ENCODE measurements around the gene FBXL7. TPM values are rescaled to one million over a fixed set of nuclear protein-coding genes. Genes with fewer than 3 reads are reported as not detected.

Gene FBXL7
- total and polyA plus RNA-seq, 2 of the 8 experiments (the other 6 are each of a cell fraction or from before 2014, with no cell fraction given): 17.7 to 17.8 TPM

DNA sequence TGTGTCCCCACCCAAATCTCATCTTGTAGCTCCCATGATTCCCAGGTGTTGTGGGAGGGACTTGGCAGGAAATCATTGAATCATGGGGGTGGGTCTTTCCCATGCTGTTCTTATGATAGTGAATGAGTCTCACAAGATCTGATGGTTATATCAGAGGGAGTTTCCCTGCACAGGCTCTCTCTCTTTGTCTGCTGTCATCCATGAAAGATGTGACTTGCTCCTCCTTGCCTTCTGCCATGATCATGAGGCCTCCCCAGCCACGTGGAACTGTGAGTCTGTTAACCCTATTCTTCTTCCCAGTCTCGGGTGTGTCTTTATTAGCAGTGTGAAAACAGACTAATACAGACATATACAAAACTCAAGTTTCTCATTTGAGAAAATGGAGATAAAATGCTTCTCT, 139.3 kb downstream of the FBXL7 start:
- no peak overlapping the region for H3K9ac ChIP-seq (replicated peaks in 1 of 4; ENCODE audit: extremely low read depth in 1 of 4, low read depth in 3 of 4, low read length in 3 of 4)
- DNase-seq (ENCODE audit: low read depth in 1 of 2, low spot score in 2 of 2): no peak
- peaks cover 0 to 16% of the 10 kb centered on the region in 2 experiments; a peak in 3 of 4 replicates for H3K79me2 ChIP-seq (ENCODE audit: control insufficient read depth in 1 of 2, insufficient read depth in 2 of 2, low read length in 2 of 2)
- no peak overlapping the region for H3K23ac ChIP-seq (ENCODE audit: insufficient read length)
- no peaks in the 10 kb centered on the region for H3K9me3 ChIP-seq (ENCODE audit: insufficient read depth in 2 of 2, low read depth in 1 of 2, low read length in 1 of 2)
- H4K91ac ChIP-seq (replicated peaks; ENCODE audit: insufficient read length, low read length): no peak overlapping the region
- WGBS, 2 experiments (ENCODE audit: extremely low coverage in 1 of 2, insufficient coverage in 1 of 2, insufficient read length in 1 of 2, insufficient replicate concordance in 2 of 2, low coverage in 1 of 2, low lambda C conversion rate in 2 of 2, missing lambda C conversion rate in 1 of 2): 100% methylated on average over 2 of the region's 2 CpGs; no CpG with 5 or more reads in 1 of the 2 experiments
- no peak for FAIRE-seq
- no peak overlapping the region for H4K5ac ChIP-seq (ENCODE audit: insufficient read length, low read depth, low read length)
- TF ChIP-seq SUZ12 (IDR thresholded peaks at IDR 0.05; ENCODE audit: low read length) (no peak), FOSL1 (IDR thresholded peaks at IDR 0.05; ENCODE audit: insufficient read depth, low read depth, low read length) (no peak)
- H3K79me1 ChIP-seq (ENCODE audit: low read depth, low read length): no peaks in the 10 kb centered on the region; the same call in 1 of the 2 replicates
- no peak overlapping the region for H3K14ac ChIP-seq (ENCODE audit: insufficient read length)
- H3K27ac ChIP-seq (ENCODE audit: low read depth, low read length): no peak overlapping the region
- no peak overlapping the region for H3K4ac ChIP-seq (replicated peaks; ENCODE audit: insufficient read length, low read depth, low read length)
- no peaks in the 10 kb centered on the region for H3K23me2 ChIP-seq (ENCODE audit: low read depth, low read length)
- no peak overlapping the region for H2BK120ac ChIP-seq (replicated peaks; ENCODE audit: low read depth, low read length)
- POLR2A ChIA-PET (ENCODE audit: partially characterized antibody): no interaction called here
- H3K4me1 ChIP-seq (replicated peaks in 1 of 4; ENCODE audit: control insufficient read depth in 3 of 4, insufficient read depth in 4 of 4, low read length in 3 of 4): no peaks in the 10 kb centered on the region
- H4K20me1 ChIP-seq (replicated peaks in 1 of 2; ENCODE audit: control insufficient read depth in 1 of 2, insufficient read depth in 2 of 2, low read length in 2 of 2): no peaks in the 10 kb centered on the region
- no peaks in the 10 kb centered on the region for H3K27me3 ChIP-seq (replicated peaks in 1 of 4; ENCODE audit: control insufficient read depth in 3 of 4, extremely low read depth in 1 of 4, insufficient read depth in 3 of 4, low read length in 3 of 4)
- no peak overlapping the region for H3K4me3 ChIP-seq (ENCODE audit: extremely low read depth in 1 of 4, insufficient read depth in 2 of 4, low read depth in 3 of 4, low read length in 4 of 4)
- no peak overlapping the region for H2AFZ ChIP-seq (ENCODE audit: low read length)
- no peak overlapping the region for H3K18ac ChIP-seq (ENCODE audit: extremely low read depth, low read length)
- no peak overlapping the region for H3K56ac ChIP-seq (replicated peaks; ENCODE audit: insufficient read length, low read depth, low read length)
- CTCF ChIA-PET (ENCODE audit: partially characterized antibody): interaction anchor here (1.8 kb wide), 1 partner anchor 40 kb away, joined by 8 read pairs; no protein-coding TSS in a partner anchor
- no peak overlapping the region for H2AK5ac ChIP-seq (ENCODE audit: low read depth, low read length)
- no peak overlapping the region for H2BK12ac ChIP-seq (ENCODE audit: low read depth, low read length)
- H2BK15ac ChIP-seq (ENCODE audit: low read length): no peak overlapping the region
- H2BK20ac ChIP-seq (ENCODE audit: low read length): no peak overlapping the region
- no peak overlapping the region for H3K4me2 ChIP-seq (ENCODE audit: insufficient read depth in 1 of 2, low read depth in 2 of 2, low read length in 2 of 2)
- no peak overlapping the region for H4K8ac ChIP-seq (ENCODE audit: extremely low read depth, insufficient read depth, low read length)
- no peaks in the 10 kb centered on the region for H3K36me3 ChIP-seq (ENCODE audit: control insufficient read depth in 2 of 4, insufficient read depth in 4 of 4, low read length in 3 of 4)
- no peak overlapping the region for H2BK5ac ChIP-seq (ENCODE audit: low read depth, low read length)

Data from H1 (cell line).